Body of pancreas (tissue), 4 donors: ENCODE measurements around the gene BPGM. TPM values are rescaled to one million over a fixed set of nuclear protein-coding genes. Genes with fewer than 3 reads are reported as not detected.

ENCODE experiments used
- ATAC-seq: fragments of 150-250 bp; one replicate; pipeline ENCODE4 v1.9.1; 2016
- DNase-seq, 4 donors: peaks; one replicate each; pipeline ENCODE4 v3.0.0-alpha.2; 2019
- H3K27ac ChIP-seq, 4 donors: fragments of 200-600 bp; sonication (generic); 1 replicate in 3 of 4; 2 replicates in 1 of 4; pipeline versions ENCODE4 v1.5.1 to v1.6.1; 2016 to 2019; ENCODE audit warnings: mild to moderate bottlenecking in 1 of 4, mixed read lengths in 1 of 4, moderate library complexity in 1 of 4
- H3K27me3 ChIP-seq, 2 donors: fragments of 200-600 bp; sonication (generic); one replicate each; pipeline ENCODE4 v1.6.0; 2016; ENCODE audit warnings: mild to moderate bottlenecking in 1 of 2
- H3K36me3 ChIP-seq, 2 donors: fragments of 200-600 bp; sonication (generic); replicated peaks in 1 of 2; 2 replicates each; pipeline ENCODE4 v1.5.1; 2016; ENCODE audit warnings: low read depth in 2 of 2; ENCODE audit not compliant: insufficient read depth in 1 of 2
- H3K4me1 ChIP-seq: fragments of 200-600 bp; sonication (generic); one replicate; pipeline ENCODE4 v1.6.0; 2016
- H3K4me3 ChIP-seq, 2 donors: fragments of 200-600 bp; sonication (generic); 1 replicate in 1 of 2; 2 replicates in 1 of 2; pipeline ENCODE4 v1.5.1; 2016 to 2019
- H3K9me3 ChIP-seq, 3 donors: fragments of 200-600 bp; sonication (generic); 1 replicate in 2 of 3; 2 replicates in 1 of 3; pipeline ENCODE4 v1.5.1; 2016
- CTCF ChIP-seq, 7 experiments: fragments of 450-650 bp in 4 of 7; fragments of 200-600 bp in 3 of 7; sonication (generic) in 3 of 7; IDR thresholded peaks; one replicate each; pipeline ENCODE4 v1.5.1; 2016 to 2019; ENCODE audit warnings: antibody characterized with exemption in 7 of 7
- POLR2A ChIP-seq, 3 donors: fragments of 450-650 bp; IDR thresholded peaks; one replicate each; pipeline ENCODE4 v1.6.1; 2016; ENCODE audit warnings: antibody characterized with exemption in 3 of 3, mild to moderate bottlenecking in 2 of 3
- WGBS, 2 donors: methylation state at CpG; one replicate each; pipeline ENCODE4 v1.1.5; 2017; 5-methylcytosine and 5-hydroxymethylcytosine counted together
- intact Hi-C: fragments of 100-400 bp; cut with DNase I; formaldehyde crosslinking; loops from one replicate; pipeline ENCODE4 v1.15.1; 2023
- total RNA-seq, 2 donors: library from RNA; depleted of rRNA; stranded (reverse); fragments of >200 nt; gene quantifications; one replicate each; pipeline ENCODE4 v1.1.0, GENCODE V29; 2016

BPGM gene
- total RNA-seq, 2 donors from 2014 or later: 2.6 to 7.8 TPM

- no peaks in the 10 kb centered on the region for H3K36me3 ChIP-seq
- 89 to 90% methylated on average over 3 of the region's 3 CpGs for WGBS, 2 donors
- DNase-seq (no peak), ATAC-seq (no peak)
- H3K9me3 ChIP-seq: no peaks in the 10 kb centered on the region
- no peak overlapping the region for H3K4me3 ChIP-seq
- no peak overlapping the region for H3K27ac ChIP-seq
- no peaks in the 10 kb centered on the region for H3K27me3 ChIP-seq
- TF ChIP-seq POLR2A (IDR thresholded peaks at IDR 0.05) (no peak), CTCF (IDR thresholded peaks at IDR 0.05) (no peak)
- no peaks in the 10 kb centered on the region for H3K4me1 ChIP-seq
- intact Hi-C loops: no loop called here
Observed at GRCh38 chr7:134697205-134697886, 50.7 kb downstream of the BPGM start.

GRCh38 chr7:134698481-134698880 is 51.8 kb downstream of the BPGM start:
- Histone ChIP-seq H3K4me3 (no peak overlapping the region), H3K9me3 (no peaks in the 10 kb centered on the region), H3K36me3 (no peaks in the 10 kb centered on the region), H3K4me1 (no peaks in the 10 kb centered on the region), H3K27me3 (no peaks in the 10 kb centered on the region), H3K27ac (no peak overlapping the region)
- DNase-seq: no peak
- TF ChIP-seq CTCF (IDR thresholded peaks at IDR 0.05) (no peak), POLR2A (IDR thresholded peaks at IDR 0.05) (no peak)
- intact Hi-C loops: no loop called here
- 82 to 100% methylated on average over 1 of the region's 1 CpG for WGBS, 2 donors
- ATAC-seq: no peak

- Histone ChIP-seq H3K4me3 (no peak overlapping the region), H3K36me3 (no peaks in the 10 kb centered on the region), H3K27ac (no peak overlapping the region), H3K27me3 (no peaks in the 10 kb centered on the region), H3K4me1 (no peaks in the 10 kb centered on the region), H3K9me3 (no peaks in the 10 kb centered on the region)
- WGBS, 2 donors: 77 to 79% methylated on average over 8 of the region's 8 CpGs
- DNase-seq: no peak
- ATAC-seq: no peak
- no peak for TF ChIP-seq CTCF (IDR thresholded peaks at IDR 0.05)
- no peak for TF ChIP-seq POLR2A (IDR thresholded peaks at IDR 0.05)
- intact Hi-C loops: no loop called here
Observed at GRCh38 chr7:134699021-134699818, 52.6 kb downstream of the BPGM start.

- ATAC-seq (no peak), DNase-seq (no peak)
- H3K27me3 ChIP-seq: no peaks in the 10 kb centered on the region
- H3K4me1 ChIP-seq: no peaks in the 10 kb centered on the region
- no peak for TF ChIP-seq POLR2A (IDR thresholded peaks at IDR 0.05)
- no peak for TF ChIP-seq CTCF (IDR thresholded peaks at IDR 0.05)
- H3K9me3 ChIP-seq: no peaks in the 10 kb centered on the region
- H3K4me3 ChIP-seq: no peak overlapping the region
- intact Hi-C loops: no loop called here
- H3K27ac ChIP-seq: no peak overlapping the region
- 78 to 85% methylated on average over 2 of the region's 2 CpGs for WGBS, 2 donors
- no peaks in the 10 kb centered on the region for H3K36me3 ChIP-seq
Observed at GRCh38 chr7:134699899-134700298, 53.2 kb downstream of the BPGM start.
